DOHH2 (cell line): Measurements from ENCODE around the gene FBXL14.

Source experiments
- H3F3A ChIP-seq: fragments of 200-600 bp; sonication (generic), shearing (Covaris generic); 2 replicates; pipeline ENCODE4 v1.6.0; 2016; ENCODE audit warnings: antibody characterized with exemption, mild to moderate bottlenecking; ENCODE audit not compliant: control insufficient read depth, insufficient read depth
- H3K27ac ChIP-seq: fragments of 200-600 bp; sonication (generic); 2 replicates; pipeline ENCODE4 v1.5.1; 2014; ENCODE audit warnings: low read depth, mild to moderate bottlenecking, low read length, moderate library complexity
- H3K27me3 ChIP-seq: fragments of 200-600 bp; sonication (generic); 2 replicates; pipeline ENCODE4 v1.6.1; 2014; ENCODE audit warnings: mild to moderate bottlenecking, low read length, mixed read lengths; ENCODE audit not compliant: control insufficient read depth
- H3K36me3 ChIP-seq: fragments of 200-600 bp; sonication (generic); 2 replicates; pipeline ENCODE4 v1.6.1; 2014; ENCODE audit warnings: mild to moderate bottlenecking, low read length, moderate library complexity, mixed read lengths; ENCODE audit not compliant: control insufficient read depth
- H3K4me1 ChIP-seq: fragments of 200-600 bp; sonication (generic); 2 replicates; pipeline ENCODE4 v1.6.1; 2014; ENCODE audit warnings: mild to moderate bottlenecking, low read length, mixed read lengths; ENCODE audit not compliant: control insufficient read depth
- H3K4me2 ChIP-seq: fragments of 200-600 bp; sonication (generic); 2 replicates; pipeline ENCODE4 v1.6.0; 2014; ENCODE audit warnings: mild to moderate bottlenecking, low read length, moderate library complexity
- H3K4me3 ChIP-seq: fragments of 200-600 bp; sonication (generic); 2 replicates; pipeline ENCODE4 v1.5.1; 2014; ENCODE audit warnings: mild to moderate bottlenecking, low read length, mixed read lengths
- H3K79me2 ChIP-seq: fragments of 200-600 bp; sonication (generic); 2 replicates; pipeline ENCODE4 v1.6.1; 2014; ENCODE audit warnings: mild to moderate bottlenecking, low read length, mixed read lengths; ENCODE audit not compliant: control insufficient read depth
- H3K9me2 ChIP-seq: fragments of 200-600 bp; sonication (generic); replicated peaks from 2 replicates; pipeline ENCODE4 v1.6.1; 2014; ENCODE audit warnings: mild to moderate bottlenecking, low read length, mixed read lengths; ENCODE audit not compliant: control insufficient read depth
- H3K9me3 ChIP-seq: fragments of 200-600 bp; sonication (generic); 2 replicates; pipeline ENCODE4 v1.6.1; 2014; ENCODE audit warnings: antibody characterized with exemption, low read length, mixed read lengths; ENCODE audit not compliant: control insufficient read depth, insufficient read depth
- H4K20me1 ChIP-seq: fragments of 200-600 bp; sonication (generic); 2 replicates; pipeline ENCODE4 v1.6.0; 2014; ENCODE audit warnings: low read depth, mild to moderate bottlenecking, antibody characterized with exemption, low read length, moderate library complexity; ENCODE audit not compliant: control insufficient read depth, insufficient read depth
- EZH2phosphoT487 ChIP-seq: fragments of 200-600 bp; sonication (generic); IDR thresholded peaks from 2 replicates; pipeline ENCODE4 v1.6.1; 2017; ENCODE audit warnings: borderline replicate concordance, mild to moderate bottlenecking, antibody characterized with exemption, low read length, moderate library complexity, mixed read lengths
- TF ChIP-seq, protein P1 (sequence below): fragments of 200-600 bp; sonication (generic); IDR thresholded peaks from one replicate; pipeline ENCODE4 v1.5.1; 2014; ENCODE audit warnings: antibody characterized with exemption, mild to moderate bottlenecking, low read depth, low read length; ENCODE audit not compliant: poor library complexity, severe bottlenecking

FBXL14 gene

DNA sequence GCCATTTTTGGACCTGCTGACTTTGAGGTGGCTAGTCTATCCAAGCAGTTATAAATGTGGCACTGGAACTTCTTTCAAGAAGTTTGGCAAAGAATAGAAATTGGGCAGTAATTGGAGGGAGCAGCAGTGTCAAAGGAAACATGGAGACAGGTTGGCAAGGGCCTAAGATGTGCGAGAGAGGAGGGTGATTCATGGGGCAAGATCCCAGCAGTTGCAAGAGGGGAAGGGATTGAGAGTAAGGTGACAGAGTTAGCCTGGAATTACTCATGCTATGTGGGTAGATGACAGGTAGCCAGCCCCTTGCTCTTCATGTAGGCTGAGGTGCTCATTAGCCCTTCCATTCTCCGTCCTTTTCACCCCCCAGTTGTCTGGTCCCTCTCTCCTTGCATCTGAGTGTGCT, 42.2 kb downstream of the FBXL14 start:
- H3K79me2 ChIP-seq = no peaks in the 10 kb centered on the region

DNA sequence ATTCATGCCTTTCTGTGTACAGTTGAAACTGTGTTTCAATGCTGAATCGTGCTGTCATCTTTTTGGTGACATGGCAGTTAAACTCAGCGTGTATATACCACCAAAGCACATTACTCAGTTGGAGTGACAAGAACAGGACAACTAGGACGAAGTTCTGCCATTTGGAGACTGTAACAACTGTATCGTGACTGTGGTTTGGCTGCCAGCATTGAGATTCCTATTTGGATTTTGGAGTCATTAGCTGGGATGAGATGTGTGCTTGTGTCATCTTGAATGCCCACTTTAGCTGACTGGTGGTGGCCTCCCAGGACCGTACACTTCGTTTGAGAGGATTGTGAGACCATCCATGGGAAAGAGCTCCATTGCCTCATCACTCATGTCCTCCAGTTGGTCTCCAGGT, 42.9 kb downstream of the FBXL14 start:
- H3K9me3 ChIP-seq = no peaks in the 10 kb centered on the region
- no peaks in the 10 kb centered on the region for H3K79me2 ChIP-seq
- no peaks in the 10 kb centered on the region for H3K36me3 ChIP-seq
- peaks cover 26% of the 10 kb centered on the region for H3K27me3 ChIP-seq
- H3K9me2 ChIP-seq = no peaks in the 10 kb centered on the region
- no peak overlapping the region for H3K27ac ChIP-seq
- no peak overlapping the region for H3K4me3 ChIP-seq
- H4K20me1 ChIP-seq = no peaks in the 10 kb centered on the region
- no peak overlapping the region for H3K4me2 ChIP-seq
- TF ChIP-seq, protein P1, sequence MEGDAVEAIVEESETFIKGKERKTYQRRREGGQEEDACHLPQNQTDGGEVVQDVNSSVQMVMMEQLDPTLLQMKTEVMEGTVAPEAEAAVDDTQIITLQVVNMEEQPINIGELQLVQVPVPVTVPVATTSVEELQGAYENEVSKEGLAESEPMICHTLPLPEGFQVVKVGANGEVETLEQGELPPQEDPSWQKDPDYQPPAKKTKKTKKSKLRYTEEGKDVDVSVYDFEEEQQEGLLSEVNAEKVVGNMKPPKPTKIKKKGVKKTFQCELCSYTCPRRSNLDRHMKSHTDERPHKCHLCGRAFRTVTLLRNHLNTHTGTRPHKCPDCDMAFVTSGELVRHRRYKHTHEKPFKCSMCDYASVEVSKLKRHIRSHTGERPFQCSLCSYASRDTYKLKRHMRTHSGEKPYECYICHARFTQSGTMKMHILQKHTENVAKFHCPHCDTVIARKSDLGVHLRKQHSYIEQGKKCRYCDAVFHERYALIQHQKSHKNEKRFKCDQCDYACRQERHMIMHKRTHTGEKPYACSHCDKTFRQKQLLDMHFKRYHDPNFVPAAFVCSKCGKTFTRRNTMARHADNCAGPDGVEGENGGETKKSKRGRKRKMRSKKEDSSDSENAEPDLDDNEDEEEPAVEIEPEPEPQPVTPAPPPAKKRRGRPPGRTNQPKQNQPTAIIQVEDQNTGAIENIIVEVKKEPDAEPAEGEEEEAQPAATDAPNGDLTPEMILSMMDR = no peak
- TF ChIP-seq EZH2phosphoT487 = no peak
- H3F3A ChIP-seq = no peaks in the 10 kb centered on the region
- H3K4me1 ChIP-seq = peaks cover 38% of the 10 kb centered on the region

More for the DNA sequence above, 42.2 kb downstream of the FBXL14 start:
- H3K4me1 ChIP-seq = peaks cover 35% of the 10 kb centered on the region
- H3F3A ChIP-seq = no peaks in the 10 kb centered on the region
- no peak for TF ChIP-seq EZH2phosphoT487
- TF ChIP-seq, protein P1 = no peak
- no peak overlapping the region for H3K4me2 ChIP-seq
- H3K9me3 ChIP-seq = no peaks in the 10 kb centered on the region
- H3K4me3 ChIP-seq = no peak overlapping the region
- no peaks in the 10 kb centered on the region for H4K20me1 ChIP-seq
- no peaks in the 10 kb centered on the region for H3K36me3 ChIP-seq
- H3K27me3 ChIP-seq = peaks cover 23% of the 10 kb centered on the region
- H3K27ac ChIP-seq = no peak overlapping the region
- H3K9me2 ChIP-seq = no peaks in the 10 kb centered on the region

DNA sequence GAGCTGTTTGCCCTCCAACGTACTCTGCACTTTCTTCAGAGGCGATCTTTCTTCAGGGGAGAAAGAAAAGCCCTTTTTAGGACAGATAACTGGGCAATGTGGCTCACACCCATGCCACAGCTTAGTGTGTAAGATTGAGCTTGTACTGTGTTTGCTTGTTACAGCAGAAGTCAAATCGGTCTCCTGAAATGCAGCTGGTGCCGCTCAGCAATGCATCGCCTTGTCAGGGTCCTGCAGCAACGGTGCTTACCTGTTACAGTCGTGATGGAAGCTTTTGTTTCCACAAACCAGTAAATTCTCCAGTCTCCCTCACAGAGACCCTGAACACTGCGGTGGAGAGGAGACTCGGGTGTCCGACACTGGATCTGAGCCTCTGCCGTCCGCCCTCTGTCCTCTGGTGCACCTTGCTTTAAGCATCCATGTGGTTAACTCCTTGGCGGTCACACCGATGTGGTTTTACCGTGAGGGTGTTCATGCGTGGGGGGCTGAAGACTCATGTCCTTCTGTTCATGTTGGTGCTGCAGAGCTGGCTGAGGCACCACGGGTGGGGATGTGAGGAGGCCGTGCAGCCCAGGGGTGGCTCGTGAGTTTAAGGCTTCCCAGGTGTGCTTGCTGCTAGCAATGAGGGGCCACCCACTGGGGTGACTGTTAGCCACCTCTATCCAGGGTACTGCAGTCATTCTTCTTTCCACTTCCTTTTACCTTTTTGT, 47.3 kb downstream of the FBXL14 start:
- no peak overlapping the region for H3K27ac ChIP-seq
- H3K27me3 ChIP-seq = peaks cover 24% of the 10 kb centered on the region
- H3K36me3 ChIP-seq = no peaks in the 10 kb centered on the region
- H3F3A ChIP-seq = no peaks in the 10 kb centered on the region
- peaks cover 27% of the 10 kb centered on the region for H3K4me1 ChIP-seq
- no peaks in the 10 kb centered on the region for H3K79me2 ChIP-seq
- TF ChIP-seq, protein P1 = no peak
- TF ChIP-seq EZH2phosphoT487 = no peak
- no peaks in the 10 kb centered on the region for H3K9me2 ChIP-seq
- H4K20me1 ChIP-seq = no peaks in the 10 kb centered on the region
- H3K4me3 ChIP-seq = no peak overlapping the region
- H3K9me3 ChIP-seq = no peaks in the 10 kb centered on the region
- no peak overlapping the region for H3K4me2 ChIP-seq
